ENCODE results near the gene LRRC73.
"Not testable (repeated sequence)": the region's sequence is repeated elsewhere in the genome, so short reads cannot be mapped to it uniquely, and the experiment has no call there.

Gene LRRC73

GRCh38 chr6:43491750-43492661 lies 18.1 kb downstream of the LRRC73 start:
- DNase-seq (ENCODE audit: low read depth): peak; percentile 57

GRCh38 chr6:43490523-43490939 lies 19.6 kb downstream of the LRRC73 start:
- DNase-seq (ENCODE audit: low read depth): no peak

GRCh38 chr6:43489277-43490072 lies 20.7 kb downstream of the LRRC73 start:
- DNase-seq (ENCODE audit: low read depth): no peak

GRCh38 chr6:43488667-43489276 lies 21.4 kb downstream of the LRRC73 start:
- no peak for DNase-seq (ENCODE audit: low read depth)

- no peak for DNase-seq (ENCODE audit: low read depth)
Observed at GRCh38 chr6:43481591-43482236, 28.4 kb downstream of the LRRC73 start.

GRCh38 chr6:43481075-43481474 lies 29.1 kb downstream of the LRRC73 start:
- DNase-seq (ENCODE audit: low read depth): no peak

GRCh38 chr6:43478008-43478372 lies 32.2 kb downstream of the LRRC73 start:
- DNase-seq (ENCODE audit: low read depth): no peak

GRCh38 chr6:43477235-43478007 lies 32.7 kb downstream of the LRRC73 start, which contains the start of gene TJAP1:
TSS of gene TJAP1 (plus strand) at chr6:43477570. CDS start at chr6:43499002, 21,432 bp downstream.
- peak; percentile 53 for DNase-seq (ENCODE audit: low read depth)

GRCh38 chr6:43476746-43477145 lies 33.4 kb downstream of the LRRC73 start:
- DNase-seq (ENCODE audit: low read depth): no peak

- no peak for DNase-seq (ENCODE audit: low read depth)
Observed at GRCh38 chr6:43475516-43475915, 34.6 kb downstream of the LRRC73 start.

- DNase-seq (ENCODE audit: low read depth): no peak
Observed at GRCh38 chr6:43472515-43472914, 37.6 kb downstream of the LRRC73 start.

- no peak for DNase-seq (ENCODE audit: low read depth)
Observed at GRCh38 chr6:43471399-43471798, 38.7 kb downstream of the LRRC73 start.

- no peak for DNase-seq (ENCODE audit: low read depth)
Observed at GRCh38 chr6:43469947-43470346, 40.2 kb downstream of the LRRC73 start.

- no peak for DNase-seq (ENCODE audit: low read depth)
Observed at GRCh38 chr6:43468748-43469681, 41.1 kb downstream of the LRRC73 start.

- DNase-seq (ENCODE audit: low read depth): no peak
Observed at GRCh38 chr6:43468240-43468639, 41.9 kb downstream of the LRRC73 start.

- DNase-seq (ENCODE audit: low read depth): no peak
Observed at GRCh38 chr6:43467752-43468151, 42.4 kb downstream of the LRRC73 start.

GRCh38 chr6:43467265-43467664 lies 42.9 kb downstream of the LRRC73 start:
- not testable (repeated sequence) for DNase-seq (ENCODE audit: low read depth)

GRCh38 chr6:43465948-43466347 lies 44.2 kb downstream of the LRRC73 start:
- no peak for DNase-seq (ENCODE audit: low read depth)

- DNase-seq (ENCODE audit: low read depth): no peak
Observed at GRCh38 chr6:43464337-43464736, 45.8 kb downstream of the LRRC73 start.

GRCh38 chr6:43461936-43462335 lies 48.2 kb downstream of the LRRC73 start:
- no peak for DNase-seq (ENCODE audit: low read depth)
